Superior temporal gyrus (tissue), 1 donor: ENCODE data around the gene AMPD2.

Experiments used
- DNase-seq: peaks from one replicate; pipeline ENCODE4 v3.0.0-alpha.2; 2016; ENCODE audit errors: extremely low spot score

Gene AMPD2

DNA sequence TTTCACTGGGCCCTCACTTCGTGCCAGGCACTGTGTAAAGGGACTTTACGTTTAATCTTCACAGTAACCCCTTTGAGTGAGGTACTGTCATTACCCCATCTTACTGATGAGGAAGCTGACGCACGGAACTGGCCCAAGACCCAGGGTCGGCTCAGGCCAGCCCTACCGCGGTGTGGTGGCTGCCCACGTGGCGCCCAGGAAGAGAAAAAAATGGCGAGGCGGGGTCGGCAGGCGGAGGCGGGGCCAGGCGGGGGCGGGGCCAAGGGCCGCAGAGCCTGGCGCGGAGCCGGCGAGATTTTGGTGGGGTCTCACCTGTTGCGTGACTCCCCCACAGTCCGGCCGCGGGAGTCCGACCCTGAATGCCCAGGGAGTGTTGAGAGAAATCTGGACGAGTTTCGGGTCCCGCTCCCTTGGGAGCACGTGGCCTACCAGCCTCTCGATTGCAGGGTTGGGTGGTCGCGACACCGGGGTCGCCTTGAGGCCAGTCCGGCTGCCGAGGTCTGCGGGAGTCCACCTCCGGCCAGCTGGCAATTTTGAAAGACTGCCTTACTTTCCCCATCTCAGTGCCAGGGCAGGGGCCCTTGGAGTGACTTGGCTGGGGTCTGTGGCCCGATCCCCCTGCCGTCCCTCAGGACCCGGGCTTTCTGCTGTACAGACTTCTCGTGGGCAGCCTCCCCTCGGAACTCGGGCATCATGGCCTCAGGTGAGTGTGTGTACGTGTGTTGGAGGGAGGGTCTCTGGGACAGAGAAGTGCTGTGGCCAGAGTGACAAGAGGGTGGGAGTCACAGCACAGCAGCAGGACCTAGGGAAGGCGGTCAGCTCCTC, at the start of gene AMPD2, which contains the start of gene GNAT2:
Gene AMPD2, plus strand, starts transcription at position 262 of the 825 bp plus-strand sequence. CDS start 1,339 bp downstream, outside the sequence.
Gene GNAT2, minus strand, starts transcription at position 41 of the 825 bp plus-strand sequence. CDS start 6,746 bp downstream, outside the sequence.
- no peak for DNase-seq

DNA sequence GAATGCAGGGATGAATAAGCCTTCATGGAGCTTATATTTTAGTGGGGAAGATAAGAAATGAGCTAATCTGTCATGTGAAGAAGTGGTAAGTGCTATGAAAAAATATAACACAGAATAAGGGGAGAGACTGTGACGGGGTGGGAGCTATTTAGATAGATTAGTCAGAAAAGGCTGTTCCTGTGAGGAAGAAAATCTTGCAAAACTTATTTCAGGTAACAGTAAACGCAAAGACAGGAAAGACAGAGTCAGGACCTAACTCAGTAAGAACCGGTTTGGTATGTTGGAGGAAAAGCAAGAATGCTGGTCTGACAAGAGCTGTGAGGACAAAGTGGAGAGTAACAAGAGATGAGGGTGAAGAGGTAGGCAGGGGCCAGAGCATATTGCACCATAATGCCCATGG, 49.2 kb upstream of the AMPD2 start:
- no peak for DNase-seq

DNA sequence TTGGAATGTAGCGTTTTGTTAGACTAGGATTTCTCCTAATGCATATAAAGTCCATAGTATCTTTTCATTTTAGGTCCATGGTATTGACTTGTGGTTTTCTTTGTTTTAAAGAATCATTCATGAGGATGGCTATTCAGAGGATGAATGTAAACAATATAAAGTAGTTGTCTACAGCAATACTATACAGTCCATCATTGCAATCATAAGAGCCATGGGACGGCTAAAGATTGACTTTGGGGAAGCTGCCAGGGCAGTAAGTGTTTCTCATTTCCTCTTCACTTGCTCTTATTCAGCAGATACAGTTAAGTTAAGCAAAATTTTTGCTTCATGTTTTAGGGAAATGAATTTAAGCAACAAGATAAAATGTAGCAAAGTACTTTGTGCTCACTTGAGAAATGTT, 45.9 kb upstream of the AMPD2 start:
- DNase-seq = no peak

DNA sequence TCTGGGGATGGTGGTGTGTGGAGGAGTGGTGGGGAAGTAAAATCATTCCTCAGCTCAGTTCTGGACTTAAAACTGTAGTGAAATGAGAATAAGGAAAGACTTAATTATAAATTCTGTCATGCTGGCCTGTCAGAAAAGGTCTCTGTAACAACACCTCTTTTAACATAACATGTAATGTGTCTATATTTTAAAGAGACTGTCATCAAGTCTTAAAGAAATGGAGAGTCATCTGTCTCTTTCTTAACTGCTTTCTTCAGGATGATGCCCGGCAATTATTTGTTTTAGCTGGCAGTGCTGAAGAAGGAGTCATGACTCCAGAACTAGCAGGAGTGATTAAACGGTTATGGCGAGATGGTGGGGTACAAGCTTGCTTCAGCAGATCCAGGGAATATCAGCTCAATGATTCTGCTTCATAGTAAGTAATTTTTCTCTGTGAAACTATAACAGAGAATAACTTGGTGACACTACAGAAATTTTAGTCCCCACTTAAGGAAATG, 40.6 kb upstream of the AMPD2 start:
- no peak for DNase-seq

DNA sequence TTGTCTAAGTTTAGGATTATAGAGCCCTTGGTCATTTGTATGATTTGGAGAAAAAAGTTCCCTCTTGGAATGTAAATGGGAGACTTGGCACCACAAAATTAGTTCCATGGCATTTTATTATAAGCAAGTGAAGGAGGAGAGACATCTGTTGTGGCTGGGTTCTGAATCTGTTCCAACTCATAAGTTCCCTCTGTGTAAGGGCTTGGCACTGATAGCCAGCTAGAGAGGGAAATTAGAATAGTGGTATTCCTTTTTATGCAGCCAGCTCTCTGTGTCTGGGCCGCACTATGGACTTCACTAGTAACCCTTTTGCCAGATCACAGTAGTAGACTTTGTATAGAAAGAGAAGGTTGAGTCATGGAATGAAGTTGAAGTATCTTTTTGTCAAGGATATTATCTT, 40.1 kb upstream of the AMPD2 start:
- DNase-seq = peak; percentile 61

DNA sequence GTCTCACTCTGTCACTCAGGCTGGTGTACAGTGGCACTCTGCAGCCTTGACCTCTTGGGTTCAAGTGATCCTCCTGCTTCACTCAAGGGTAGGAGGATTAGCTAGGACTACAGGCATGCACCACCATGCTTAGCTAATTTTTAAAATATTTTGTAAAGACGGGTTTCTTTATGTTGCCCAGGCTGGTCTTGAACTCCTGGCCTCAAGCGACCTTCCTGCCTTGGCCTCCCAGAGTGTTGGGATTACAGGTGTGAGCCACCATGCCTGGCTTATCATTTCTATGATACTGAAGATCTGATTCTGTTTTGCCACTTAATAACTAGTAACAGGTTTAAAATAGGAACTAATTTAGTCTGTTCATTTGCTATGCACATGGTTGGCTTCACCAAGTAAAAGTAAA, 37.6 kb upstream of the AMPD2 start:
- DNase-seq = no peak

DNA sequence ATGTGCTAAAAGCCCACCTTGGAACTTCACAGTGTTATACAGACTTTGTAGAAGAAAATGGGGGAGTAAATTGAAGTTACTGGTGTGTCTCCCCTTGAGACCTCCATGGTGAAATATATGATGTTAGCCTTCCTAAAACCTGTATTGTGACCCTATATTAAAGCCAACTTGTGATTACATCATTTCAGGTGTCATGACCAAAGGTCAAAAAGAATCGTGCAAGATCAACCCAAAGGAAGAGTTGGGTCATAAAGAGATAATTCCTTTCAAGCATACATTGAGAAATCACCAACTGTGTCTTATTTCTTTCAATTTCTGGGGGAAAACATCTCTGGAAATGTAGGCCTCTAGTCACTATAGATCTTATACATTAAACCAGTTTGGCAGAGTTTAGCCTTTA, 34.9 kb upstream of the AMPD2 start:
- DNase-seq = no peak

DNA sequence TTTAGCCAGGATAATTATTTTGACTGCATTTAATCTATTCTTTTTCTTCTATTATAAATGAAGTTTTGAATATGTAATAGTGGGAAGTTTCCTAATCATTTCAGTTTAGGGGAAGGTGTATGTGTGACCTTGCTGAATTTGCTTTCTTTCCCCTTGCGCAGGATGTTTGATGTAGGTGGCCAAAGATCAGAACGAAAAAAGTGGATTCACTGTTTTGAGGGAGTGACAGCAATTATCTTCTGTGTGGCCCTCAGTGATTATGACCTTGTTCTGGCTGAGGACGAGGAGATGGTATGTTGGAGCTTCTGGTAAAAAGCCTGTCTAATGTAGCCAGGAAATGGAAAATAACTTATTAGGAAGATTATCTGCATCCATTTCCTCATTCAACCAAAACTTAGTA, 33.6 kb upstream of the AMPD2 start:
- DNase-seq = no peak

DNA sequence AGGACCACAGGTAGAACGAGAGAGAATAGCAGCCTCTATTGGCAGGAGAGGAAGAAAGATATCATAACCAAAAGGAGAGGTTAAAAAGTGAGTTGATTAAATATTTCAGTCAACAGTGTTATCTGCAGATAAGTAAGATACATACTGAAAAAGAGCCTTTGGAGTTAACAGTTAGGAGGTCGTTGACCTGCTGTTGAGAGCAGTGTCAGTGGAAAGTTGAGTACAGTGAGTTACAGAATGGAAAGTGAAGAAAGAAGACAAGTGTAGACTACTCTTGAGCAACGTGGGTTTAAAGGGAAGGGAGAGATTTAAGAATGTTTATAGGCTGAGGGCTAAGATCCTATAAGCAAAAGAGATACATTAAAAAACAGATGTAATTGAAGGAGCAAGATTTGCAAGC, 30.5 kb upstream of the AMPD2 start:
- DNase-seq = no peak

DNA sequence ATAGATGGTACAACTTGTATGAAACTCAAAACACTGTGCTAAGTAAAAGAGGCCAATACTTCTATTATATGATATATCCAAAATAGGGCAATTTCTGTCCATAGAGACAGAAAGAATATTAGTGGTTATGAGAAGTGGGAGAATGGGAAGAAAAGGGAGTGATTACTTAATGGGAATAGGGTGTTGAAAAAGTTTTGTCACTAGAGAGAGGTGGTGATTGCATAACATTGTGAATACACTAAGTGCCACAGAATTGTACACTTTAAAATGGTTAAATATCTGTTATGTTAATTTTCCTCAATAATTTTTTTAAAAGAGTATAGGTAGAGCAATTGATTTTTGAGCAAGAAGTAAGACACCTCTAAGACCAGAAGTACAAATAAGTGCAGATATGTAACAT, 30.0 kb upstream of the AMPD2 start:
- no peak for DNase-seq

DNA sequence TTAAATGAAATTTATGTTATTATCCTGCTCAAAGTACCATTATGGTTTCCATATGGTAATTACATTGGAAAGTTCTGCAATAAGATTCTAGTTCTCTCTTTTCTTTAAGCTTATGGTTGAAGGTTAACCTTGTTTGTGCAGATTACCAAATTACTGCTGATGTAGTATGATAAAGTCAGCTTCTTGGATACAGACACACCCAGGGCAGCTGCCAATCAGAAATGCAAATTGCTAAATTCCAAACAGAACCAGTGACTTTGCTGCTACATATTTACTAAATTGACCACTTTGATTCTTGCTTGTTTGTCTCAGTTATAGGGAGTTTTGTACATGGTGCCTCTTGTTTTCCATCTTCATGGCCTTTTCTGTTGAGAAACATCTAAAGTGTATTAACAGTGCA, 26.7 kb upstream of the AMPD2 start:
- no peak for DNase-seq

DNA sequence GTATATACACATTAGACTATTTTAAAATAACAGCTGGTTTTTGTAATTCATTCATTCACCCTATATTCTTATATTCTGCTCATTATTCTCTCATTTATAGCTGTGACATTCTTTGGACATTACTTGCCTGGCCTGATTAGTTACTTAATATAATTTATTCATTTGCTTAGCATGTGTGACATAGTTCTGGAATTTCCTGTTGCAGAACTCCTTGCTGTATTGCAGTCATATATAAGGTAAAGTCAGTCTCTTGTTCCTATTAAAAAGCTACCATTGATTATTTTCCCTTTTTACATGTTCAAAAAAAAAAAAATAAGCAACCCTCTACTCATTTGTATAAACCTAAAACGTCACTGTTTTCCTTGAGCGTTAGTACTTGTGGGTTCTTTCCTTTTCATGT, 24.1 kb upstream of the AMPD2 start:
- no peak for DNase-seq

DNA sequence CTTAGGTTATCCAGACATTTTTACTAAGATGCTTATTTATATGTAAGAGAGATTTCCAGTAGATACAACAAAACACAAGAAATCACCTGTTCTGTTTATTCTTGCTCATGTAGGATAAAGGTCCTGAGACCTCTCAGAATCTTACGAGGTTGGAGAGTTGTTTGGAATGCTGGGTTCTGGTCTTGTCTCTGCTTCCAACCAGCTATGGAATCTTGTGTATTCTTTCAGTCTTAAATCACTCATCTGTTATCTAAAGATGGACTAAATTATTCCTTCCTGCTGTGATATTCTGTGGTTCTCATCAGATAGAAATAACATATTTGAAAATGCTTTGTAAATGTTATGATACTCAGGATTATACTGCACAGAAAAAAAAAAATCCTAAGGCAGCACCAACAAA, 21.5 kb upstream of the AMPD2 start:
- DNase-seq = no peak

DNA sequence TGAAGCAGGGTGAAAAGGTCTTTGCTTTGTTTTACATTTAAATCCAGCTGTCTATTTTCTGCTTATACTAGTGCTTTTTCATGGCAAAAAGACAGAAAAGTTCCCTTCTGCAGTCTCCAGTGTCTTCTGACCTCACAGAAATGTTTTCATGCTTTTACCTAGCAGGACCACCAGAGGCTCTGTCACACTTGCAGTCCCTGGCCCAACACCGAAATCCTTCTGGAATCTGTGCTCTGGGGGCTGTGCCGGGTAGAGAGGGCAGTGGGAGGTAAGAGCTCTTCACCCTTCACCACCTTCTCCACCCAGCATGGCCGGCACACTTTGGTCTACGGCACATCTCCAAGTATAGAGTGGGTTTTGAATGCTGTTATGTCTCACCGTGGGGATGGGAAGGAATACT, 21.0 kb upstream of the AMPD2 start:
- no peak for DNase-seq

DNA sequence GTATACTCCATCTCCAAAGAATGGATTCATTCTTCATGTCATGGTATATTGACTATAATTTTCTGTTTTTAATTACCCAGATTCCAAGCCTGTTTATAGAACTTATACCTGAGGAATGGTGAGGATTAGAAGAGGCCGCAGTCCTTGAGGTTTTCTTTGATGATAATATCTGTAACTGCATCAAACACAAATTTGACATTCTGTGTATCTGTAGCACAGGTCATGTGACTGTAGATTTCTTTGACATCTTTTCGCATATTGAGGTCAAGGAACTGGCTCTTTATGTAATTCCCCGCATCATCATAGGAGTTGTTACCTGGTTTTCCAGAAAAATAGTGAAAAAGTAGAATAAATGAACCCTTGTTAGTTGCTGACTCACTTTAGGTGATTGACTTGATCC, 16.4 kb upstream of the AMPD2 start:
- DNase-seq = no peak

DNA sequence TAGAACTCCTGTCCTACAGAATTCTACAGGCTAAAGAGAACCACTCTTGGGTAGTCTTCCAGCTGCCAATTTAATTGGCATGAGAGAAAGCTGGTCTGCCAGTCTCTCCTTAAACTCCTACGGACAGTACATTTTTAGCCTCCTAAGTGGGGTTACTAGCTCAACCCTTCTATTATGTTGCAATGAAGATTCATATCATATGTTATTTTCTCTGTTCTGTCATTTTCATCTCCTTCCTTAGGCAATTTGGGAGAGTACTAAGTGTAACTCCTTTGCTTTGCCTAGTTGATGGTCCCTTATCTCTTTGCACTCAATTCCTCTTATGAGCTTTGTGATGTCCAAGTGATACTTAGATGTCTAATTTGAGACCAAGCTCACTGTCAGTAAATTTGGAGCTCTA, 14.3 kb upstream of the AMPD2 start:
- DNase-seq = no peak

DNA sequence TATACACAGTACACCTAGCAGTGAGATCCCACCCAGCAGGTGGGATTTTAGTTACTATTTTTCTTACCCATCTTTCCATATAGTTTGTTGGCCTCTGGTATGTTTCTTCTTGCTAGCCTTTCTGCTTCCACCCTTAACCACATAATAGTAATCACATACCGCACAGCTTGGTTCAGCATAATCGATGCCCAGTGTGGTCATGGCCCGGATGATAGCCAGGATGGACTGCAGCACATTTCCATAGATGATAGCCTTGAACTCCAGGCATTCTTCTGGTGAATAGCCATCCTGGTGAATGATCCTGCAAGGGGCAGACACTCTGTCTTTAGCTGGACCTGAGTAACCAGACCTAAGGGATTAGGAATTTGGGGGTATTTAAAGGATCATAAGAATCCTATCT, 9.8 kb upstream of the AMPD2 start:
- DNase-seq = no peak

DNA sequence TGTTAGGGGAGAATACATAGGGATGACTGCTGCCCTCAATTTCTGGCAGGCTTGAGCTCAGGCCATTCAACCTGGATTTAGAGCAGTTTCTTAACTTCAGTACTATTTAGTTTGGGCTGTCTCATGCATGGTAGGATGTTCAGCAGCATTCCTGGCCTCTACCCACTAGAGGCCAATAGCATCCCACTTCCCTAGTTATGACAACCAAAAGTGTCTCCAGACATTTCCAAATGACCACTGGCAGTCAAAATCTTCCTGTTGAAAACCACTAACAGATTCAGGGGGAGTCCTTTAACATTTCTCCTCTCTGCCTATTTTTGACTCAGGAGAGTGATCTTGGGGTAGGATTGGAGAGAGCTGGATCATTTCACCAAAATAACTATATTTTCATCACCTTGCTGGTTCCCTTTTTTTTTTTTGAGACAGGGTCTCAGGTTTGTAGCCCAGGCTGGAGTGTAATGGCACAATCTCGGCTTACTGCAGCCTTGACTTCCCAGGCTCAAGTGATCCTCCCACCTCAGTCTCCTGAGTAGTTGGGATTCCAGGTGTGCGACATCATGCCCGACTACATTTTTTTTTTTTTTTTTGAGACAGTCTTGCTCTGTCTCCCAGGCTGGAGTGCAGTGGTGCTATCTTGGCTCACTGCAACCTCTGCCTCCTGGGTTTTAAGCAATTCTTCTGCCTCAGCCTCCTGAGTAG, 8.9 kb upstream of the AMPD2 start:
- no peak for DNase-seq

DNA sequence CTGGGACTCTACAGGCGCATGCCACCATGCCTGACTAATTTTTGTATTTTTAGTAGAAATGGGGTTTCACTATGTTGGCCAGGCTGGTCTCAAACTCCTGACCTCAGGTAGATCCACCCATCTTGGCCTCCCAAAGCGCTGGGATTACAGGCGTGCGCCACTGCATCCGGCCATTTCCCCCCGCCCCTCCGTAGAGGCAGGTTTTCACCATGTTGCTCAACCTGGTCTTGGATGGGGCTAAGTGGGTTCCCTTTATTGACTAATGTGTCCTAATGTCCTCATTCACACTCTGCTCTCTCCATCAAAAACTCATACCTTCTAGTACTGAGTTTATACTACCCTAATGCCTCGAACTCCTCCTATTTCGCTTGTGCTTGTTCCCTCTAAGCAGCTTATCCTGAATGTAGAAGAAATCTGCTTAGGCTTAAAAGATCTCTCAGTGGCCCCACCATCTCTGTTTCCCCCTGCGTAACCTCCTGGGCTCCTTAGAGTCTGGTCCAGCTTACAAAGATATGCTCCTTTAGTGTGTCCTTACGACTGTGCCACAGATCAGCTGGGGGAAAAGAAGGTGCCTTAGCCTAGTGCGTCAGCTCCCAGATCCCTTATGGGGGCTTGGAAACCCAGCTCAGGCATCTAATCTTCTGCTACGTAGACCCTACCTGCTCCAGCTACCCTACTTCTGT, 8.2 kb upstream of the AMPD2 start:
- DNase-seq = no peak

DNA sequence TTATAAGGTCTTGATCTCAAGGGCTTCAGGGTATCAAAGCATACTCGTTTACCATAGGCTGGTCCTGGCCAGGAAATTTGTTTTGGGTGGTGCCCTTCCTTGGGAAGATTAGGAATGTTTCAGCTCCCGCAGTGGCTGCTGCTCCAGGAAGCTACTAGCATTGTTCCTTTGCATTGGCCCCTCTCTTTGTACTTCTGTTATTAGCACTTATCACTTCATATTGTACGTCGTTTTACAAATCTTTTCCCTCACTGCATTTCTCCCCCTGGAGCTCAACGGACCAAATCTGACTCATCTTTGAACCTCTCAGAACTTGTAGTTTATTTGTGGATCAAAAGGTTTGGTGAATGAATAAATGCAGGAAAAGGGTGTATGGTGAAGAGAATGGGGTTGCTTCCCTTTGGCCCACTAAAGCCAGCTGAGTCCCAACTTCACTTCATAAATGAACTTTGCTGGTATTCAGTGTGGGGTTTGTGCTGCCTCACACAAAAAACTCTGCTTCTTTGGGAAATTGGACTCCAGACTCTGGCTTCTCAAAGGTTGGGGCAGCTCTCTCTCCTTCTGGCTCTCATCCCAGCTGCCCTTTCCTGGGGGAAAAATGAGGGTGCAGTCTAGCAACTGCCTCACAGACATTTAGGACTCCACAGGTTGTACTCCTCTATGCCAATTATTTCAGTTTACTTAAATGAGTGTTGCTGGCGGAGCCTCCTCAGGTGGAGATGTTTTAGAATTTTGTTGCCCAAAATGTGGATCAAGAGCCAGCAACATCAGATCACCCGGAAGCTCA, 6.1 kb upstream of the AMPD2 start:
- DNase-seq = no peak

DNA sequence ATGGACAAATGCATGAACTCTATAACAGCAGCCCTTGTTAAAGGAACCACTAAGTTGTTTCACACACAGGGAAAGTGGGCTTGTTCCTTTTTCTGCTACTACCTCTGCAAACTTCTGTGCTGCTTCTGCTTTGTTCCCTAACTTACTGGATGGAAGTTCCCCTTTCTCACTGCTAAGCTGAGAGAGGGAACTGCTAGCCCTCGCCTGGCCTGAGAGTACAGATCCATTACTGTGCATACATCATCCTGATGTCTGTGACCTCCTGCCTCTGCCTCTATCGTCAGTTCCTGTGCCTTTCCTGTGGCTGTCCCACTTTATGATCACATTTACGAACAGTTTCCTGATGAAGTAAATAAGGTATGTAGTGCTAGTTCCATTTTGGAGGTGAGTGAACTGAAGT, 3.8 kb upstream of the AMPD2 start:
- no peak for DNase-seq

DNA sequence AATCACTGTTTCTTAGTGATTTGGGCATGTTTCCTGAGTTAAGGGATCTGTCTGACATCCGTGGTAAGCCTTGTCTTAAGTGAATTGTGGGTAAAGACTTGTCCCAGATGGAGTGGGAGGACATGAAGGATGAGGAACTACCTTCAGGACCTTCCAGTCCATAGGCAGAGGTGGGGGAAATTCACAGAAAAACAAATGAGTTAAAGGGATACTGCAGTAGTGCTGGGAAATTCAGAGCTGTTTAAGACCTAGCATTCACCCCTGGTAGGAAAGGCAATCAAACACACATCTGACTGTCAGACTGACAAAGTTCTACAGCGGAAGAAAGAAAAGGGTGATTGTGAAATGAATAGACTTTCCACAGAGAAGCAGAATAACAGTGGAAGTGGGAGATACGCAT, 3.2 kb upstream of the AMPD2 start:
- no peak for DNase-seq
